Gastroesophageal sphincter (tissue), 3 donors: Measurements from ENCODE around the gene DEPDC1B.

Experiments used
- POLR2A ChIP-seq, 2 donors: fragments of 450-650 bp; IDR thresholded peaks; one replicate each; pipeline ENCODE4 v1.6.1; 2017; ENCODE audit warnings: antibody characterized with exemption in 2 of 2, mild to moderate bottlenecking in 2 of 2, moderate library complexity in 1 of 2
- POLR2AphosphoS5 ChIP-seq: sonication (generic); formaldehyde crosslinking; IDR thresholded peaks from one replicate; pipeline ENCODE4 v1.6.1; 2017; ENCODE audit warnings: antibody characterized with exemption
- TF ChIP-seq, protein P1 (sequence below), 4 experiments: fragments of 200-600 bp in 2 of 4; fragments of 450-650 bp in 2 of 4; sonication (generic) in 1 of 4; IDR thresholded peaks; one replicate each; pipeline ENCODE4 v1.5.1; 2017 to 2019; ENCODE audit warnings: antibody characterized with exemption in 4 of 4, mild to moderate bottlenecking in 2 of 4, moderate library complexity in 2 of 4

DNA sequence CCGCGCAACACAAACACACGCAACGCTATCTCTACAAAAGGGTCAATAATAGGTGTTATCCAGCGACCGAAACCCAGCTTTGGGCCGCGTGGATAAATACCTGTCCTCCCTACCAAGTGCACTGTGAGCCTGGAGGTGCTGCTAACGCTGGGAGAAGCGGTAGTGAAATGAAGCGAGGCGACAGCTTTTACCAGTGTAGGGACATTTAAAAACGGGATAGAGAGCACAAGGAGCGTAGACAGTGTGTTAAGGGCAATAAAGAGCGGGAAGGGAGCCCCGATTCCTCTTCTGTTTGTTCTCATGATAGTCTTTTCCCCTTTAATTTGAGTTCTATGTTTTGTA, 421 bp upstream of the DEPDC1B start:
- TF ChIP-seq, protein P1, sequence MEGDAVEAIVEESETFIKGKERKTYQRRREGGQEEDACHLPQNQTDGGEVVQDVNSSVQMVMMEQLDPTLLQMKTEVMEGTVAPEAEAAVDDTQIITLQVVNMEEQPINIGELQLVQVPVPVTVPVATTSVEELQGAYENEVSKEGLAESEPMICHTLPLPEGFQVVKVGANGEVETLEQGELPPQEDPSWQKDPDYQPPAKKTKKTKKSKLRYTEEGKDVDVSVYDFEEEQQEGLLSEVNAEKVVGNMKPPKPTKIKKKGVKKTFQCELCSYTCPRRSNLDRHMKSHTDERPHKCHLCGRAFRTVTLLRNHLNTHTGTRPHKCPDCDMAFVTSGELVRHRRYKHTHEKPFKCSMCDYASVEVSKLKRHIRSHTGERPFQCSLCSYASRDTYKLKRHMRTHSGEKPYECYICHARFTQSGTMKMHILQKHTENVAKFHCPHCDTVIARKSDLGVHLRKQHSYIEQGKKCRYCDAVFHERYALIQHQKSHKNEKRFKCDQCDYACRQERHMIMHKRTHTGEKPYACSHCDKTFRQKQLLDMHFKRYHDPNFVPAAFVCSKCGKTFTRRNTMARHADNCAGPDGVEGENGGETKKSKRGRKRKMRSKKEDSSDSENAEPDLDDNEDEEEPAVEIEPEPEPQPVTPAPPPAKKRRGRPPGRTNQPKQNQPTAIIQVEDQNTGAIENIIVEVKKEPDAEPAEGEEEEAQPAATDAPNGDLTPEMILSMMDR (IDR thresholded peaks at IDR 0.05) = no peak
- TF ChIP-seq POLR2AphosphoS5 (no peak), POLR2A (IDR thresholded peaks at IDR 0.05) (no peak)
